Fibroblast of skin of back (primary cell): ENCODE measurements around the gene NPM1.

ENCODE experiments used
- DNase-seq: peaks from one replicate; pipeline ENCODE4 v3.0.0-alpha.2; 2013

Gene NPM1

GRCh38 chr5:171453056-171453725 is 65.5 kb downstream of the NPM1 start:
- DNase-seq: no peak

- DNase-seq: no peak
Observed at GRCh38 chr5:171453988-171454387, 66.3 kb downstream of the NPM1 start.

GRCh38 chr5:171454549-171454948 is 66.9 kb downstream of the NPM1 start:
- DNase-seq: no peak

GRCh38 chr5:171455522-171455921 is 67.9 kb downstream of the NPM1 start:
- no peak for DNase-seq

GRCh38 chr5:171457208-171457981 is 69.7 kb downstream of the NPM1 start:
- DNase-seq: no peak

- no peak for DNase-seq
Observed at GRCh38 chr5:171459839-171460238, 72.2 kb downstream of the NPM1 start.
